Measurements from ENCODE around the gene GFOD1.
A peak's percentile ranks its signal among the peaks of the same experiment; 100 is the strongest.
"Not testable (repeated sequence)": the region's sequence is repeated elsewhere in the genome, so short reads cannot be mapped to it uniquely, and the experiment has no call there.

Gene GFOD1

DNA sequence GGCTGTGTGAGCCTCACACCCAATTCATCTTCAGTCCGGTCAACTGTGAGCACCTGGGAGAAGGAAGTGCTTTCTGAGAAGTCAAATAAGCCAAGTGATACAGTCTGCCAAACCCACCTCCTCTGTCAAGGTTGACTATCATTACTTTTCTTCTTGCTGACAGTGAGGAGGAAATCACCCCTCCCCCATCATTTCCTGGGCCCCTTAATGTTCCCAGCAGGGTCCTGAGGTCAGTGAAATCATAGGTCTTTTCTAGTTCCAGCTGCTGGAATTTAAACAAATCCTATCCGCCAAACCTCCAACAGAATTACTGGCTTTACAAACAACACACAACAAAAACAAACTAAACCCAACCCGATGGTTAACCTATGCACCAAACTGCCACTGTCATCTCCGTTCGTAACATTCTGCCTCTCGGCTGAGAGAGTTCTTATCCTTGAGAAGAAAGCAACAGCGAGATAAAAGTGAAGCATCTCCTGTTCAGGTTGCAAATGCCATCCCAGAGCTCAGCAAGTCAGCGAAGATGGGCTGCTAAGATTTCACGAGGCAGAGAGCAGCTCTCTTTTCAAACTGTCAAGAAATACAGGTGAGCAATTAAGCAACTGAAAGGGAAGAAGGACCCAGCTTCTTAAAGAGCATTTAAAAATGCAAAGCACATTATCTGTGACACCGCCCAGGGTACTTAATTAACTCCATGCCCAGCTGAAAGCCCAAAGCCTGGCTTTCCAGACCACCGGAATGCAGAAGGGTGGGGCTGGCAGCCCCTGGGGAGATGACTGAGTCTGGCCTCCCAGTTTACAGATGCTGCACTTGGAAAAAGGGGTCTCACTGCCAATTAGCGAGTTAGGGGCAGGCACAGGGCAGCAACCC, 24.7 kb downstream of the GFOD1 start:
- no peak for DNase-seq

DNA sequence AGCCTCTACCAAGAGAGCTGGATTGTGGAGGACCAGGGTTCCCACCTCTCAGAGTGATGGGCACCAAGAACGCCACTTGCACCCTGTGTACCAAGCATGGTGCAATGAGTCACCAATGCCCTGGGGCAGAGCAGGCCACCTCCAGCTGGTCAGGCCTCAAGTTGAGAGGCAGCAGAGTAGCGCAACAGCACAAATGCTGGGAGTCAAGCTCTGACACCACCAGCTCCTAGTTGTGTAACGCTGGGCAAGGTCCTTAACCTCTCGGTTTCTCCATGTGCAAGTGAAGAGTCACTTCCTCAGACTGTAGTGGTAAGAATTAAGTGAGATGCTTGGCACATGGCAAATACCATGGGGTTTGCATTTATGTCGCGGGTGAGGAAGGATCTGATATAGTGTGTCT, 25.6 kb downstream of the GFOD1 start:
- DNase-seq: no peak

DNA sequence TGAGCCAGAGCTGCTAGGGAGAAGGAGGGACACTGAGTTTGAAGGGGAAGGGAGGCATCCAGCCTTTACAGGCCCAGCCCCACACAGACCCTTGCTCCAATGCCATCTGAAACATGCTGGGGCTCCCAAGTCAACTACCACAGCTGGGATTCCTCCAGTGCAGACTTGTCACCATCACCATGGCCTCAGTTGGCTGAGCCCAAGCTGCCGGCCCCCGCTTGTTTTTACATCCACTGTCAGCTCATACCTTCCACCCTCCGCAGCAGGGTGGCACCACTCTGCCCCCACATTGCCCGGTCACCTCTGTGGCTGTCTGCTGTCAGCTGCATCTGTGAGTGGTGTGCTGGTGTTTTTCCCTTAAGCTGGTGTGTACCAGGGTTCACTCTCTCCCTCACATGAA, 26.1 kb downstream of the GFOD1 start:
- DNase-seq: no peak

DNA sequence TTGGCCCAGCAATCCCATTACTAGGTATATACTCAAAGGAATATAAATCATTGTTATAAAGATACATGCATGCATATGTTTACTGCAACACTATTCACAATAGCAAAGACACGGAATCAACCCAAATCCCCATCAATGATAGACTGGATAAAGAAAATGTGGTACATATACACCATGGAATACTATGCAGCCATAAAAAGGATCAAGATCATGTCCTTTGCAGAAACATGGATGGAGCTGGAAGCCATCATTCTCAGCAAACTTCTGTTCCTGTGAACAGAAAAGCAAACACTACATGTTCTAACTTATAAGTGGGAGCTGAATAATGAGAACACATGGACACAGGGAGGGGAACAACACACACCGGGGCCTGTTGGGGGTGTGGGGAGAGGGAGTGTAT, 27.1 kb downstream of the GFOD1 start:
- DNase-seq: not testable (repeated sequence)

DNA sequence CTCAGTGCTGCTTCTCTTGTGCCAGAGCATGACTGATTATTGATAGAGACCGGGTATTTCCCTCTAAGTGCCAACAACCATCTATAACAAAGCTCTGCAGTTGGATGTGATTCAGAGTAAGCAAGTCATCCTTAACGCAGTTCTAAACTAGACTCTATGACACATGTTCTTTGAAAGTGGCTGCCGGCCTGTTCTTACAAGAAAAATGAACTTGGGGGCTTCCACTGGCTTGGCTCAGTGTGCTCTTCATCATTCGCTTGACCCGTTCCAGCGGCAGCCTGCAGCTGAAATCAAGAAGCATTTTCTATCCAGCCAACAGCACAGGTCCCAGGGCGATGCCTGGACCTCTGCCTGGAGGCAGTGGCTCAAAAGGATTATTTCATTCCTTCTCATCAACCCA, 29.8 kb downstream of the GFOD1 start:
- peak; percentile 66 for DNase-seq

DNA sequence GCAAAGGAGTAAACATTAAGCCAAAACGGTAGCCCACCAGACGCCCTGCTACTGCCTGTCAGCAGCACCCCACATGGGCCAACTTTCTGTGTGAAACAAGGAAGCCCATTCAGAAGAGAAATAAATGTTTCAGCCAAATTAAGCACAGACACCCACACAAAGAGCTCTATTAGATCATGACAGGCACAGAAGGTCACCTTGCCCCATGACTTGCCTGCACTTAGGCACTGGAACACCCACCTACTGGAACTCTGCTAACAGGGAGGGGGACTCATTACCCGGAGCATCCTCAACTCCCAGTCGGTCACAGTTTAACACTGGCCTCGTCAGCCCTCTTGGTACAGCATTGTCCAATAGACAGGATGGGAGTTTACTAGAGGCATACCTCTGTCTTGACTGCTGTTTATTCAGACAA, 31.8 kb downstream of the GFOD1 start:
- DNase-seq: no peak

DNA sequence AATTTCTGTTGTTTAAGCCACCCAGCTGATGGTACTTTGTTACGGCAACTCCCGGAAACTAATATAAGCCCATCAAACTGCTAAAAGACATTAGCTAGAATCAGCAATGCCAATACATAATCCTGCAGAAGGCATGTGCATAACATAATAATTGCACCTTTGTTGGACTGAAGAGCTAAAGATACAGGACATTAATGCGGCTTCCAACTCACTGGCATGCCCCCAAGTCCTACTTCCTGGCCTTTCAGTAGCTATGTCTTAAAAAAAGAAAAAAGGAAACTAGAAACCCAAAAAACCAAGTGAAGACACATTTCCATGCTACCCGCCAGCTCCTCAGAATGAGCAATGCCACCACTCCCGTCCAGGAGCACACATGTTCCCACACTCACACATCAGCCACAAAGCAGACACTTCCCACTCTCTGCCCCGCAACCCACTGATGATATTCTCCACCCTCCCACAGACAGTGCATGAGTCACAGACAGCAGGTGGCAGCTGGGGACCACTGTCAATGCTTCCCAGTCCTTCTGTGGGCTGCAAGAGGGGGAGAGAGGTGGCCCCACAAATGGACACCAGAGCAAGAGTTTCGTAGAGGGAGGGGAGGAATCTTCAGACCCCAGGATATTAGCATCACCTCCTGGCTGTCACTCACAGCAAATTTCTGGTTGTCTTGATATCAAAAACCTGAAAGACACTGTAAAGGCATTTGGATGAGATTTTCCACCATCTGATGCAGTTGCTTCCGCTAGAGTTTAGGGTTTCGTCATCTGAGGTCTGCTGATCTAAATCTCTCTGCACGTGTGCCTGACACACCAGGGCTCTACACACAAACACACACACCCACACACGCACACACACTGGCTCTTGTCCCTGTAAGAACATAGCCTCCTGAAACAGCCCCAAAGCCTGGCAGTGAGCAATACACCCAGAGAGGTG, 32.8 kb downstream of the GFOD1 start:
- peak; percentile 62 for DNase-seq

DNA sequence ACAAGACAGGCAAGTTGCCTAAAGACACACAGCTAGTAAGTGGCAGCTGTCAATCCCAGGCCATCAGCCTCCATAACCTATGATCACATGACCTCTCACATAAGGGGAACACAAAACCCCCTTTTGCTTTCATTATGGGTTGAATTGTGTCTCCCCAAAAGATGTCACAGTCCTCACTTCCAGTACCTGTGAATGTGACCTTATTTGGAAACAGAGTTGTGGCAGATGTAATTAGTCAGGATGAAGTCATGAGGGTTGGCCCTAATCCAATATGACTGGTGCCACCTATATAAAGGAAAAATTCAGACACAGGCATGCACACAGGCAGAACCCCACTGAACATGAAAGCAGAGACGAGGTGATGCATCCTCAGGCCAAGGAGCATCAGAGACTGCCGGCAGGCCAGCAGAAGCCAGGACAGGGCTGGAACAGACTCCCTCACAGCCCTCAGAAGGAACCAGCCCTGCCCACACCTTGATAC, 33.6 kb downstream of the GFOD1 start:
- DNase-seq: no peak

DNA sequence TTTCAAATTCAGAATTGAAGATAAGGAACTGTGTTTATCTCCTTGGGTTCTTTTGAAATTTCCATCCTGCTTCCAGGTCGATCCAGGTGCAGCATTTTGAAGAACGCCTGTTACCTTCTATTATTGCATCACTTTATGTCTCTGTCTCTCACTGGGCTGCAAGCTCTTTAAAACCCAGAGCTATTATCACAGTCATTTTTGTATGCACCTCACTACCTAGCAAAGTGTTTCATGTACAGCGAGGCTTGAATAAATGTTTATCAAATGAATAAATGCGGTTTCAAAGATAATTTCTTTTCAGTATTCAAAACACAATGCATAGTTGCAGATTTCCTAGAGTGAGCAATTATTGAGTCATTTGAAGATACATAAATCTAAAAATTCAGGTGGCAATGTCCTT, 34.2 kb downstream of the GFOD1 start:
- no peak for DNase-seq

DNA sequence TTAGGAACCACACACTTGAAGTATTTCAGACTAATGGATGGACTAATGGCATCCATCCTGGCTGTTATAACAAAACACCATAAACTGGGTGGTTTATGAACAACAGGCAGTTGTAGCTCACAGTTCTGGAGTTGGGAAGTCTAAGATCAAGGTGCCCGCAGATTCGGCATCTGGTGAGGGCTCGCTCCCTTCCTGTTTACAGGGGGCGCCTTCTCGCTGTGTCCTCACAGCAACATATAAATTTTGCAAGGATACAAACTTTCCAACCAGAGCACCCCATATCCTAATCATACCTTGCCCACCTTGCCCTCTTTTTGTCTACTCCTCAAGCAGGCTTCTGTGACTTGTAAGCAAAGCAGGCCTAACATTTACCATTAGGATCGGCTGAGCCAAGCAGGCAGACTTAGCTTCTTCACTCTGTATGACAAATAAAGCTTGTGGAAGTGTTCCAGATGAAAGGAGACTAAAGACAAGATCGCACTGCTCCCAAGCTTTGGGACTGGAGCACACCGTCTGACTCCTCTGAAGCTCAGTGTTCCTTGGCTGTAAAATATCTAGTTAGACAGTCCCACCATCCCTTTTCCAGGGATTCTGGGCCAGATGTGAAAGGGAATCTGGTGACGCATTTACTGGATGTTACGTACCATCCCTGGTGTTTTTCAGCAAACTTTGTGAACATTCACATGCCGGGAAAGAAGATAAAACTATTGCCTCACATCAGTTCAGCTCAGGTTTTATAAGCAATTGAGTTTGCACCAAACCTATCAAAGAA, 34.9 kb downstream of the GFOD1 start:
- DNase-seq: no peak

DNA sequence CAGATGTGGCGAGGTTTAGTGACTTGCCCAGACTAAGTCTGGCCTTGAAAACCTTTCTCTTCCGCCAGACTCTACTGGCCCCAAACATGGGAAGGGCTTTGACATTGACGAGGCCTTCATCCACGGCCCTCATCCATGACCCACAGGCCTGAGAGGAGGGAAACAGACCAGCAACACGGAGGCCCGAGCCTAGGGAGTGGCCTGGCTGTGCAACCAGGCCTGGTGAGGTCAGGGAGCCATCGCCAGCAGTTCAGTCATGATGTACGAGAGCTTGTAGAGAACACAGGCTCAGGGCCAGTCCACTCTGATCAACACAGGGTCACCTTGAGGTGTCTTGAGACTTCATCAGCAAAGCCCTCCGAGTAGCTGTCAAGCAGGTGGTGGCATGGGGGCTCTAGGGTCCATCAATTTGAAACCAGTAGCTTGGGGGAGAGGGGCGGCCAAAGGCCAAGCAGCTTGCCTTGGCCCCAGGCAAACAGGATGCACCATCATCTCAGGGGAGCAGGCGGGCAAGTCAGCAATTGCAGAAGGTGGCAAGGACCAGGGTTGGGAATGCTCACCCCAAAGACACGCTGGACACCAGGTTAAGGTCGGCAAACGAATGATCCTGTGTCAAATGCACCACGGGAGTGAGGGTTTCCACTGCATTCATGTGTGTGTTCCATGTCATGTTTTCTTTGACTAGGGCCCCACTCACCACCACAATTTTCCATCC, 36.1 kb downstream of the GFOD1 start:
- DNase-seq: no peak

DNA sequence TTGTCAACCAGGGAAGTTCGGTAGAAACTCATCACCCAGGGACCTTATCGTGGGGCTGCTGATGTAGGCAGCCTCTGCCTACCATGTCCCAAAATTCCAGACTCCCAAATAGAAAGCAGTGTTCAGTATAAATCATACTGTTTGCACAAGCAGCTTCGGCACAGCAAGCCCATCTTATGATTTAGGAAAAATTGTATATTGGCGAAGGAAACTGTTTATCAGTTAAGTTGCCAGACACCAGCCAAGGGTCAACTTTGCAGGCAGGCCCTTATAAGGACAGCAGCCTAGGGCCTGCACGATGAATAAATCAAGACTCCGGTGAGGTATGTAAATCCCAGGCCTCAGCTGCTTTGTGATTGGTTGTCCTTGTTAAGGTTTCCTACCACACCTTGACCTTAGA, 36.8 kb downstream of the GFOD1 start:
- DNase-seq: no peak

DNA sequence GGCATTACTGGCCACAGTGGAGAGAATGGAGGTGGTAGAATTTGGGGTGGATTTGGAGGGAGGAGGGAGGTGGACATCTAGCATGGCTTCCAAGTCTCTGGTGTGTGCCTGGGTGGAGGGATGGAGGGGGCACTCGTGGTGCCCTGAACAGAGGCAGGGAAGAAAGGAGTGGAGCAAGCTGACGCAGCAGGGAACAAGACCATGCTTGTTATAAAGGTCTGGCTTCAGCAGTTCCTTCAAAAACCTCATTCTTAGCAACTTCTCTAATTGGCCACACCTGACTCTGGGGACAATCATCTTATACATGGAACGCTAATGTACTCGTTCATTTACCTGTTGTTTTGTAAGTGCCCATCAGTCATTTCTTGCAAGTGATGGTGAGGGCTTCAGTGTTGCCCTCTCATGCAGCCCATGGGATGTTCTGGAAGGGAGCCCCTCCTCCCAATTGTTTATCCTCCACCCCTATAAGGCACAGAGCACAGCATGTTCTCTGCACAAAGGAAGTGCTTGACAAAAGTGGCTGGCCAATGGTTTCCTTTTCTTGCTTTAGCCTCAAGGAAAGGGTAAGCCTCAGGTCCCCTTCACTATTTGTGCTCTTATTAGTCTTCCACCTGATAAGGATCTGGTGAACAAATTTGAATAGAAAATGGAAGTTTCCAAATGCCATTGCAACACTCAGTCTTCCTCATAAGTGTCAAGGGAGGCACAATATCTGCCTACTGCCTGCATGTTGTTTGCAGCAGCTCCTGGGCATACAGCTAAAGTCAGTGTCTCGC, 39.3 kb downstream of the GFOD1 start:
- no peak for DNase-seq

DNA sequence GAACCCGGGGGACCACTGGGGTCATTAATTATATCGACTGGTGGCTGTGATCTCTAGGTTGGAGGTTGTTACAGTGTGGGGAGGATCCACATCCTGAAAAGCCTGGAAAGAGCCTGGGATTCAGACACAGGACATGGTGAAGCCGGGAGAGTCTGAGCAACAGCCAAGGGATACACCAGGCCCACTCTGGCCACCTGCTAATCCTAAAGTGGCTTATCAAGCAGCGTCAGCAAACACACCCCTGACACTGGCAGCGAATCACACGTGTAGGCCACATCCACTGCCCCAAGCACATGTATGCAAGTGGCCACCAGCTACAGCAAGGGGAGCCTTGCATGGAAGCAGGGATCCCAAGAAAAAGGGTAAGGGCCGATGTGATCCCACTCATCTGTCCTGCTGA, 41.0 kb downstream of the GFOD1 start:
- DNase-seq: no peak

DNA sequence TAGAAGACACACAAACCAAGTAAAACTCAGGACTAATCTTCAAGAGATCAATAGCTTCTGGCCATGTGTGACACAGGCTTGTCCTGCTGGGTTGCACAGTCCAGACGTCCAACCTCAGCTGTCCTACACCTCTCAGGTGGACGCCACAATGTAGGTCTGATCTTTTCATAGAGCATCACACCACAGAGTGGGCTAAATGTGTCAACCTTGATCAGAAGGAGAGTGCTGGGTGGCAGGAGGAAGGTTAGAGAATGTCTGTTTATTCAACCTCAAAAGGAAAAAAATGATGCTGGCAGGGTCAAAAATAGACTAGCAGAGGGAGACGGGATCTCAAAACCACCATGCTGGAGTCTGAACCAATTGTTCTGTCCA, 41.7 kb downstream of the GFOD1 start:
- no peak for DNase-seq

DNA sequence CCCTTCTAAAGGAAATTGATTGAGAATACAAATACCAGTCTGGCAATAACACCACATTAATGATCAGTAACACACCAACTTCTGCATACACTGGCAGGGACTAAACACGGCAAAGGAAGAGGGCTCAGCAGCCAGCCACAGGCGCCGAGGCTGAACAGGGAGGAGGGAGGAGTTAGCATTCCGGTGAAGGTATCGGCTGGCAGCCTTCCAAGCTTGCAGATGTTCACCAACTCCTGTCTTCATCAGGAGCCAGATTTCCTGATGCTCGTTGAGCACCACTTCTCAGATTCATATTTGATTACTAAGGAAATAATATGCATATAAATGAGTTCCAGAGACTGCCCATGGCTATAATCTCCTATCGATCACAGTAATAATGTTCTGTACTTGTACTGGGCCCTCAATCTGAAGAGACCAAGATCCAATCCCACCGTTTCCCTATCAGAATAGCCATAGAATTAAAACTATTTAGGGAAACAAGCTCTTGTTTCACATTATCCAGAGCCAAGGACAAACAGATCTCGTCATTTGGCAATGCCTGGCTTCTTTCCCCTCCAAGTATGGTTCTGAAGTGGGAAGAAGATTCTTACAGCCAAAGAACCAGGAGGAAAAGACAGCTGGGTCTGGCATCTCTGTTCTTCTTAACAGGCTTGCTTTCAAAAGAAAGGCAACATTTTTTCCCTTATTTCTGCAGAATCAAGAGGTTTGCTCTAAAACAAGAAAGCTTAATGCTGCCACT, 42.2 kb downstream of the GFOD1 start:
- no peak for DNase-seq

DNA sequence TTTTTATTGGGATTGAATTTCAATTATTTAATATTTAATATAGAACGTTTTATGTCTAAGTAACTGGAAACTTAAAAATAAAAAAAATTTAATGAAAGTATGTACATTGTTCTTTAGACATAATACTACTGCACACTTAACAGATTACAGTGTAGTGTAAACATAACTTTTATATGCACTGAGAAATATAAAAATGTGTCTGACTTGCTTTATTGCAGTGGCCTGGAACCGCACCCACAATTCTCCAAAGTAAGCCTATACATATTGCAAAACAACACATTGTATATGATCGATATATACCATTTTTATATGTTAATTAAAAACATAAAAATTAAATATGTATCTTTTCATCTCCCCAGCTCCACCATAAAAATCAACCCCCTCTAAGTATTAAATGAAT, 42.8 kb downstream of the GFOD1 start:
- DNase-seq: no peak

DNA sequence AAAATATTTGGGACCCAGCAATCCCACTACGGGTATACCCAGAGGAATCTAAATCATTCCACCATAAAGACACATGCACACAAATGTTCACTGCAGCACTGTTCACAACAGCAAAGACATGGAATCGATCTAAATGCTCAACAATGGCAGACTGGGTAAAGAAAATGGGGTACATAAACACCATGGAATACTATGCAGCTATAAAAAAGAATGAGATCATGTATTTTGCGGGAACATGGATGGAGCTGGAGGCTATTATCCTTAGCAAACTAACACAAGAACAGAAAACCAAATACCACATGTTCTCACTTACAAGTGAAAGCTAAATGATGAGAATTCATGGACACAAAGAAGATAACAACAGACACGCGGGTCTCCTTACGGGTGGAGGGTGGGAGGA, 43.4 kb downstream of the GFOD1 start:
- DNase-seq: not testable (repeated sequence)

DNA sequence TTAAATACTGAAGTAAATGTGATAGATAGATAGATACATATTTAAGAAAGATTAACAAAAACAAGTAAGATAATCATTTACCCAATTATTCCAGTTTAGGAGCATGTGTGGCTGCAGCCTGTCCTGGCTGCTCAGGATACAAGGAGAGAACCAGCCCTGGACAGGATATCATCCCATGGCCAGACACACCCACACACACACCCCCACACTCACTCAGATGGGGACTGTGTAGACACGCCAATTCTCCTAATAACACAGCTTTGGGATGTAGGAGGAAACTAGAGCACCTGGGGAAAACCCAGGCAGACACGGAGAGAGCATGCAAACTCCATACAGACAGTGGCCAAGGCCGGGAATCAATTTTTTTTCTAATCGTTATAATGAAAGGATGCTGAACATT, 45.6 kb downstream of the GFOD1 start:
- DNase-seq: no peak

DNA sequence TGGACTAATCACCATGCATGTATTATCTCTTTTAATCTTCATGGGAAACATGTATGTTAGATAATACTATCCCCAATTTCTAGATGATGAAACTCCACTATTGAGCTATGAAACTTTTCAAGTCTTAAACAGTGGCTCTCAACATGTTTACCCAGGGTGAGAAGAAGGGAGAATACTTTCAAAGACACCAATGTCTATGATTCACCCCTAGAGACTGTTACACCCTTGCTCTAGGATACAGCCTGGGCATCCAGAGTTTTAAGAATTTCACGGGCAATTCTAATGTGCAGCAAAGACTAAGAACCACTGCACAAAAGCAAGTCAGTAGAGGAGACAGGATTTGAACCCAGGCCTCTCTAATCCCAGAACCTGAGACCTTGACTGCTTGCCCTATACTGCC, 47.8 kb downstream of the GFOD1 start:
- no peak for DNase-seq

DNA sequence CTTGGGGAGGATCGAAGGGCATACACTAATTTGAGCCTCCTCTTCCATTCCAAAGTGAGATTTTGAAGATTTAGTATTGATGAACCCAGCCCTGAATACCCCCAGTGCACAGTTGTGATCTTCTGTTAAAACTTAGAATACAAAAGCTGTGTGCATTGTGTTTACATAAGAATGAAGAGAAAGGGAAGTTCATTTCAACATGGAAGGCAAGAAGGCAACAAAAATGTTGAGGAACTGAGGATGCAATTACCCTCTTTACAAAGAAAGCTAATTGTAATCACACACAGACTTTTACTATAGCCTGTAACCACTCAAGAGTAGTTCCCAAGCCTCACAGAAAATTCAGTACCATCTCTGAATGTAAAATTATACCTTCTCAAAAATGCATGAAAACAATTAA, 49.3 kb downstream of the GFOD1 start:
- DNase-seq: no peak

Measured in left hindlimb (tissue), 1 donor.